ENCODE measurements around the gene GNB3.
A peak's percentile ranks its signal among the peaks of the same experiment; 100 is the strongest.

GNB3 gene

GRCh38 chr12:6817662-6818157 lies 23.0 kb upstream of the GNB3 start:
- DNase-seq (ENCODE audit: low read depth) = no peak
- in situ Hi-C loops (cut with HindIII; ENCODE audit: low sequenced_read_pairs) = no loop called here
- TF ChIP-seq CTCF (IDR thresholded peaks at IDR 0.05; ENCODE audit: low read depth, low read length, missing control alignments) = no peak
- no peak overlapping the region for H3K4me3 ChIP-seq (ENCODE audit: low read depth, low read length)

DNA sequence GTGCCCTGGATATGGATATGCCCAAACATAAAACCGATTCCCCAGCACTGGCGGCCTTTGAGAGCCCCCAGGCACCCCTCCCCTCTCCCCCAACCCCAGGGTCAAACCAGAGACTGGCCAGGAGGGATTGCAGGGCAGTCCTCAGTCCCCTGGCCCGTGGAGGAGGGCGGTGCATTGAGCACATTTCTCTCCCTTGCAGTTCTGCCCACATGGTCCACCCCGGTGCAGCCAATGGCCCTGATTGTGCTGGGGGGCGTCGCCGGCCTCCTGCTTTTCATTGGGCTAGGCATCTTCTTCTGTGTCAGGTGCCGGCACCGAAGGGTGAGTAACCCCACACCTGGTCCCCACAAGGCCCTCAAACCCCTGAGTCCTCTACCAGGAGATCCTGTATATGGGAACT lies 22.5 kb upstream of the GNB3 start:
- no peak for TF ChIP-seq CTCF (IDR thresholded peaks at IDR 0.05; ENCODE audit: low read depth, low read length, missing control alignments)
- in situ Hi-C loops (cut with HindIII; ENCODE audit: low sequenced_read_pairs) = no loop called here
- DNase-seq (ENCODE audit: low read depth) = no peak
- H3K4me3 ChIP-seq (ENCODE audit: low read depth, low read length) = no peak overlapping the region

DNA sequence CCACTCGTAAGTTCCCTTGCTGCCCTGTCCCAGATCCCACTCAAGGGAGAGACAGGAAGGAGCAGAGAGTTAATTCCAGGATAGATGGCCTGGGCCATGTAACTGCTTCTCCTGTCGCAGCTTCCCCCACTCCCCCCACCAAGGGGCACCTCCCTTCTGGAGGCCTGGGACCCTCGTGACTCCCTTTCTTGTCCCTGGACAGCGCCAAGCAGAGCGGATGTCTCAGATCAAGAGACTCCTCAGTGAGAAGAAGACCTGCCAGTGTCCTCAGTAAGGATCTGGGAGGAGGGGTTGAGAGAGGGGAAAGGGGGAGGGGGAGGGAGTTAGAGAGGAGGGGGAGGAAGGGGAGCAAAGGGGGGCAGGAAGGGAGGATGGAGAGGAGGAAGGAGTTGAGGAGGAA lies 22.1 kb upstream of the GNB3 start:
- DNase-seq (ENCODE audit: low read depth) = no peak
- H3K4me3 ChIP-seq (ENCODE audit: low read depth, low read length) = no peak overlapping the region
- TF ChIP-seq CTCF (IDR thresholded peaks at IDR 0.05; ENCODE audit: low read depth, low read length, missing control alignments) = no peak
- in situ Hi-C loops (cut with HindIII; ENCODE audit: low sequenced_read_pairs) = no loop called here

- H3K4me3 ChIP-seq (ENCODE audit: low read depth, low read length) = no peak overlapping the region
- in situ Hi-C loops (cut with HindIII; ENCODE audit: low sequenced_read_pairs) = no loop called here
- no peak for TF ChIP-seq CTCF (IDR thresholded peaks at IDR 0.05; ENCODE audit: low read depth, low read length, missing control alignments)
- DNase-seq (ENCODE audit: low read depth) = no peak
These were observed 21.4 kb upstream of the GNB3 start for GRCh38 chr12:6819106-6820030.

- no peak for DNase-seq (ENCODE audit: low read depth)
- H3K4me3 ChIP-seq (ENCODE audit: low read depth, low read length) = no peak overlapping the region
- TF ChIP-seq CTCF (IDR thresholded peaks at IDR 0.05; ENCODE audit: low read depth, low read length, missing control alignments) = no peak
- in situ Hi-C loops (cut with HindIII; ENCODE audit: low sequenced_read_pairs) = no loop called here
These were observed 20.6 kb upstream of the GNB3 start for GRCh38 chr12:6820166-6820565.

DNA sequence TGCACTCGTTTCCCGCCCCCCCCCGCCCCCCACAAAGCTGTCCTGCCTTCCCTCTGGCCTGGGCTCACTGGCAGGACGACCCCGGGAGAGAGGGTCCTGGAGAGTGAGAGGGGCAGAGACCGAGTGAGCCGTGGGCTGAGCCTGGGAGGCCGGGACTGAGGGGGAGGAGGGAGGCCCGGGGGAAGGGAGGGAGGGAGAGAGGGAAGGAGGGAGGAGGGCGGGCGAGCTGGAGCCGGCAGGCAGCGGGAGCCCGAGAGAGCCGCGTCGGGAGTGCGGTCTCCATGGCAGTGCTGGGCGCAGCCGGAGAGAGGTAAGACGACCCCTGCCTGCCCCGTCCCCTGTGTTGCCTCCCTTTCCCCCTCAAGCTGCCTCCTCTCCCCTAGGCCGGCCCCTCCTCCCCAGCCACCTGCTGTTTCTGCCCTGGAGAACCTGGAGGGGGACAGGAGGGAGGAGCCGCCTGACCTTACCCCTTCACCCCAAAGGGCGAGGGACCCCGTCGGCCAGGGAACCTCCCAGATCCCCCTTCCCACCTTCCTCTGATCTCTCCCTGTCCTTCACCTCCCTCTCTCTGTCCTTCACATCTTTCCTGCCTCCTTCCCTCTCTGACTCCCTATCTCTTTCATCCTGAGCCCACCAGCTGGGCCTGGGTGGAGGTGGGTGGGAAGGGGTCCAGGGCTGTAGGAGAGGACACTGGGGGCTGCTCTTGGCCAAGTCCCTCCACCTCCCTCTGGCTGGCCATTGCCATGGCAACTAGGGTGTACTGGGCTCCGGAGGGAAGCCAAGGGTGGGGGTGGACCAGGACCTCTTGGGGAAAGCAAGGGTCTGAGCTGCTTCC lies 18.9 kb upstream of the GNB3 start, which contains the start of gene GPR162:
GPR162 (plus strand) TSS at position 231 of the 835 bp plus-strand sequence. CDS start 2,078 bp downstream, outside the sequence.
- no peak for DNase-seq (ENCODE audit: low read depth)
- no peak for TF ChIP-seq CTCF (IDR thresholded peaks at IDR 0.05; ENCODE audit: low read depth, low read length, missing control alignments)
- peak within 1 kb of the TSS; percentile 52 for H3K4me3 ChIP-seq (ENCODE audit: low read depth, low read length)
- in situ Hi-C loops (cut with HindIII; ENCODE audit: low sequenced_read_pairs) = no loop called here
